ENCODE measurements around the gene CLCN6. TPM values are rescaled to one million over a fixed set of nuclear protein-coding genes. Genes with fewer than 3 reads are reported as not detected.

The CLCN6 gene
- total and polyA plus RNA-seq, 2 of the 13 experiments (the other 11 are each of a cell fraction or from before 2014, with no cell fraction given), result 14.9 to 19.3 TPM

GRCh38 chr1:11817192-11817591 is 11.2 kb downstream of the CLCN6 start (continued):
- no peak for TF ChIP-seq ELF4 (CRISPR knock-in tag; IDR thresholded peaks at IDR 0.05; ENCODE audit: borderline replicate concordance)
- peak; percentile 37; the same call in 1 of the 2 replicates for TF ChIP-seq MAFF (IDR thresholded peaks at IDR 0.05; ENCODE audit: low read depth, low read length)

GRCh38 chr1:11822091-11822490 is 16.1 kb downstream of the CLCN6 start:
- Histone ChIP-seq H3K79me2 (ENCODE audit: insufficient read depth, low read length) (no peaks in the 10 kb centered on the region), H3K27me3 (ENCODE audit: control insufficient read depth in 1 of 2, insufficient read depth in 2 of 2, low read length in 2 of 2) (no peaks in the 10 kb centered on the region), H3K27ac (ENCODE audit: extremely low read length, insufficient read depth, low read length) (no peak overlapping the region), H3K9me3 (ENCODE audit: low read length) (no peaks in the 10 kb centered on the region), H3K9ac (ENCODE audit: insufficient read depth, low read depth, low read length) (no peak overlapping the region), H3K4me2 (ENCODE audit: low read depth, low read length) (no peak overlapping the region), H4K20me1 (ENCODE audit: insufficient read depth, low read length) (no peaks in the 10 kb centered on the region), H3K36me3 (replicated peaks in 1 of 2; ENCODE audit: control insufficient read depth in 1 of 2, insufficient read depth in 2 of 2, low read length in 2 of 2) (peaks cover 29 to 85% of the 10 kb centered on the region in 2 experiments), H2AFZ (ENCODE audit: low read length) (no peak overlapping the region), H3K4me3 (replicated peaks in 1 of 3; ENCODE audit: insufficient read depth in 1 of 3, low read depth in 2 of 3, low read length in 3 of 3) (no peak overlapping the region), H3K4me1 (ENCODE audit: insufficient read depth, low read length) (no peaks in the 10 kb centered on the region)
- no TSS peak for BruUV-seq (replicated peaks)
- TF ChIP-seq ZNF18 (CRISPR knock-in tag; IDR thresholded peaks at IDR 0.05; ENCODE audit: insufficient replicate concordance) (no peak), ZNF770 (CRISPR knock-in tag; IDR thresholded peaks at IDR 0.05) (peak; percentile 40; the same call in 1 of the 2 replicates)
- no peak for DNase-seq (ENCODE audit: low spot score)
- intact Hi-C loops (cut with micrococcal nuclease; ENCODE audit: unreplicated experiment) (no loop called here), in situ Hi-C loops (cut with HindIII; ENCODE audit: extremely low pct_ligation_motif_present, low pct_unique_long_range_greater_than_20kb) (no loop called here)
- ChIA-PET POLR2A (interaction anchor here (1.5 kb wide), 1 partner anchor 16 kb away, joined by 3 read pairs; the partner anchor contains the start of genes CLCN6 and MTHFR), CTCF (ENCODE audit: low intra/inter-chr PET ratio, low total read pairs) (no interaction called here)
- WGBS (ENCODE audit: low lambda C conversion rate), result over 99% methylated on average over 3 of the region's 3 CpGs
- ATAC-seq, result no peak
- FAIRE-seq, result no peak

Measured in HepG2 (cell line).